Stomach (tissue), 4 donors: ENCODE results near the gene MCTP2.

Experiments
- CTCF ChIP-seq, 7 experiments: fragments of 450-650 bp in 4 of 7; fragments of 200-600 bp in 3 of 7; sonication (generic) in 3 of 7; IDR thresholded peaks; one replicate each; pipeline ENCODE4 v1.5.1; 2016 to 2019; ENCODE audit warnings: antibody characterized with exemption in 7 of 7, control low read depth in 2 of 7, mild to moderate bottlenecking in 1 of 7
- EP300 ChIP-seq: sonication (generic); formaldehyde crosslinking; IDR thresholded peaks from one replicate; pipeline ENCODE4 v1.6.1; 2017; ENCODE audit warnings: antibody characterized with exemption
- POLR2A ChIP-seq, 4 donors: fragments of 450-650 bp; IDR thresholded peaks; one replicate each; pipeline ENCODE4 v1.6.1; 2016; ENCODE audit warnings: antibody characterized with exemption in 4 of 4, control low read depth in 2 of 4, mild to moderate bottlenecking in 1 of 4, moderate library complexity in 1 of 4
- POLR2AphosphoS5 ChIP-seq, 3 donors: sonication (generic); formaldehyde crosslinking; IDR thresholded peaks; one replicate each; pipeline ENCODE4 v1.6.1; 2016; ENCODE audit warnings: antibody characterized with exemption in 3 of 3

GRCh38 chr15:94235041-94235440 lies 3.7 kb downstream of the MCTP2 start:
- TF ChIP-seq POLR2AphosphoS5 (IDR thresholded peaks at IDR 0.05) = no peak
- TF ChIP-seq POLR2A (IDR thresholded peaks at IDR 0.05) = no peak
- TF ChIP-seq CTCF (IDR thresholded peaks at IDR 0.05) = no peak
- TF ChIP-seq EP300 = no peak
